Colonic mucosa (tissue), 4 donors: Measurements from ENCODE around the gene SLC27A1. TPM values are rescaled to one million over a fixed set of nuclear protein-coding genes. Genes with fewer than 3 reads are reported as not detected.
A peak's percentile ranks its signal among the peaks of the same experiment; 100 is the strongest.

Experiments
- DNase-seq: peaks from one replicate; pipeline ENCODE4 v3.0.0-alpha.2; 2020
- H3K27ac ChIP-seq: fragments of 200-600 bp; one replicate; pipeline ENCODE4 v1.8.0; 2021
- H3K27me3 ChIP-seq: fragments of 200-600 bp; one replicate; pipeline ENCODE4 v1.8.0; 2021
- H3K36me3 ChIP-seq: fragments of 200-600 bp; one replicate; pipeline ENCODE4 v1.8.0; 2021
- H3K4me1 ChIP-seq: fragments of 200-600 bp; one replicate; pipeline ENCODE4 v1.8.0; 2021; ENCODE audit warnings: mild to moderate bottlenecking
- H3K4me3 ChIP-seq: fragments of 200-600 bp; one replicate; pipeline ENCODE4 v1.8.0; 2021
- H3K9ac ChIP-seq, 2 donors: one replicate each; pipeline ENCODE4 v1.7.0; 2013; ENCODE audit warnings: control low read depth in 2 of 2, low read depth in 2 of 2, low read length in 2 of 2
- H3K9me3 ChIP-seq: fragments of 200-600 bp; one replicate; pipeline ENCODE4 v1.8.0; 2021
- intact Hi-C: fragments of 100-400 bp; cut with DNase I; formaldehyde crosslinking; loops from one replicate; pipeline ENCODE4 v1.14.1; 2022
- total RNA-seq, 2 donors: library from RNA; stranded (reverse); fragmentation: NEBNext Ultra II Directional in 1 of 2; extraction: Animal tissue kit (Norgen Biotek cat#: 25700) in 1 of 2; gene quantifications; one replicate each; pipeline ENCODE4 v1.2.1, GENCODE V29; 2021
- TF ChIP-seq, protein P1 (sequence below): fragments of 200-600 bp; IDR thresholded peaks from one replicate; pipeline ENCODE4 v1.8.0; 2022; ENCODE audit warnings: antibody characterized with exemption, mild to moderate bottlenecking
- donor health status: healthy.
- donor health status: DM: no; HTN: no; CAD: no.
- donor health status: DM: no; HTN: no; CAD: no.

Gene SLC27A1
- total RNA-seq, 2 donors from 2014 or later = 4.2 to 5.1 TPM

DNA sequence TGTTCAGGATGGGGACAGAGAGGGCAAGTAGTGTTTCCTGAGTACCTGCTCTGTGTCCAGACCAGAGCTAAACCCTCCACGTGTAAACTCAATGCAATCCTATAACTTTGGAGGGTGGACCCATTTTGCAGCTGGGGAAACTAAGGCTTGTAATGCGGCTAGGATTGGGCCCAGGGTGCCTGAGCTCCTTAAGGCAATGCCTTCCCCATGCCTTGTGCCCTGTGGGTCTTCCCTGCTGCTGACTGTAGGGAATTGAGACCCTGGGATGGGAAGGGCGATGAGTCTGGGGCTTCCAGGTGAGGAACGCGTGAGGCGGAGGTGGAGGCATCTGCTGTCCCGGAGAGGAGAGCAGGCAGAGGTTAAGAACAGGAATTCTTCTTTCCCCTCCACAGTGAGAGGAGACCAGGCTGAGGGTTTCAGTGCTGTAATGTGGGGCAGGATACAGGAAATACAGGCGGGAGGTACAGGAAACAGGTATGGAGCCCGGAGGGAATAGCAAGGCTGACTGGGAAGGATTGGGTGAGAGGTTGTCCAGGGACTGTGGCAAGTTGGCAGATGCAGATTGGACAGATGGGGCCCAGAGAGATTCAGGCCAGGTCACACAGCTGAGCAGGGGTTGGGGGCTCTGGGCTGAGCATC is 19.2 kb downstream of the SLC27A1 start:
- Histone ChIP-seq H3K27ac (no peak overlapping the region), H3K4me3 (no peak overlapping the region), H3K27me3 (no peaks in the 10 kb centered on the region), H3K9me3 (no peaks in the 10 kb centered on the region), H3K4me1 (peaks cover 4% of the 10 kb centered on the region), H3K9ac (no peak overlapping the region), H3K36me3 (no peaks in the 10 kb centered on the region)
- intact Hi-C loops = no loop called here
- no peak for DNase-seq
- TF ChIP-seq, protein P1, sequence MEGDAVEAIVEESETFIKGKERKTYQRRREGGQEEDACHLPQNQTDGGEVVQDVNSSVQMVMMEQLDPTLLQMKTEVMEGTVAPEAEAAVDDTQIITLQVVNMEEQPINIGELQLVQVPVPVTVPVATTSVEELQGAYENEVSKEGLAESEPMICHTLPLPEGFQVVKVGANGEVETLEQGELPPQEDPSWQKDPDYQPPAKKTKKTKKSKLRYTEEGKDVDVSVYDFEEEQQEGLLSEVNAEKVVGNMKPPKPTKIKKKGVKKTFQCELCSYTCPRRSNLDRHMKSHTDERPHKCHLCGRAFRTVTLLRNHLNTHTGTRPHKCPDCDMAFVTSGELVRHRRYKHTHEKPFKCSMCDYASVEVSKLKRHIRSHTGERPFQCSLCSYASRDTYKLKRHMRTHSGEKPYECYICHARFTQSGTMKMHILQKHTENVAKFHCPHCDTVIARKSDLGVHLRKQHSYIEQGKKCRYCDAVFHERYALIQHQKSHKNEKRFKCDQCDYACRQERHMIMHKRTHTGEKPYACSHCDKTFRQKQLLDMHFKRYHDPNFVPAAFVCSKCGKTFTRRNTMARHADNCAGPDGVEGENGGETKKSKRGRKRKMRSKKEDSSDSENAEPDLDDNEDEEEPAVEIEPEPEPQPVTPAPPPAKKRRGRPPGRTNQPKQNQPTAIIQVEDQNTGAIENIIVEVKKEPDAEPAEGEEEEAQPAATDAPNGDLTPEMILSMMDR = no peak

DNA sequence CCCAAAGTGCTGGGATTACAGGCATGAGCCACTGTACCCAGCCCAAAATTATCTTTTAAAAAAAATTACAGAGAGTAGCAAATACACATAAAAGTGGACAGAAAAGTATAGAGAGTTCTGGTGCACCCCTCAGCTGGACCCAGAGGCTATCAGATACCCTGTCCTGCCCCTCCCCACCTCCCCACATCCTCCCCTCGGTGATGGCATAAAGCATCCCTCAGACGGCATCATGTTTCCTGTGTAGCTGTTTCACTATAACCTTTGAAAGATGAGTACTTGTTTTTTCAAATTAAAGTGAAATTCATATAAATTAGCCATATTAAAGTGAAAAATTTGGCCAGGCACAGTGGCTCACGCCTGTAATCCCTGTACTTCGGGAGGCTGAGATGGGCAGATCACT is 20.1 kb downstream of the SLC27A1 start:
- Histone ChIP-seq H3K36me3 (no peaks in the 10 kb centered on the region), H3K9ac (no peak overlapping the region), H3K4me1 (peaks cover 4% of the 10 kb centered on the region), H3K9me3 (no peaks in the 10 kb centered on the region), H3K27me3 (no peaks in the 10 kb centered on the region), H3K4me3 (no peak overlapping the region), H3K27ac (no peak overlapping the region)
- intact Hi-C loops = no loop called here
- DNase-seq = no peak
- TF ChIP-seq, protein P1 = no peak

DNA sequence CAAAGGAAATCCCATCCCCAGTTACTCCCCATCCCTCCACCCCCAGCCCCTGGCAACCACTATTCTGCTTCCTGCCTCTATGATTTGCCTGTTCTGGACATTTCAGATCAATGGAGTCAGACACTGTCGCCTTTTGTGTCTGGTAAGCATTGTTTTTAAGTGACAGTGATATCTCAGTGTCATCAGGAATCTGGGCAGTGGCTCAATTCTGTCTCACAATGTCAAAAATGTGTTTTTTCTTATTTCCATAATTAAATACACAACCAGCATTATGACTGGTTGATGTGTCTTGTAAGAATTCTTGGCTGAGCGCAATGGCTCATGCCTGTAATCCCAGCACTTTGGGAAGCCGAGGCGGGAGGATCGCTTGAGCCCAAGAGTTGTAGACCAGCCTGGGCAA is 21.0 kb downstream of the SLC27A1 start:
- H3K9me3 ChIP-seq = no peaks in the 10 kb centered on the region
- H3K4me1 ChIP-seq = peaks cover 4% of the 10 kb centered on the region
- TF ChIP-seq, protein P1 = no peak
- no peaks in the 10 kb centered on the region for H3K27me3 ChIP-seq
- no peak overlapping the region for H3K4me3 ChIP-seq
- H3K36me3 ChIP-seq = no peaks in the 10 kb centered on the region
- intact Hi-C loops = no loop called here
- no peak overlapping the region for H3K27ac ChIP-seq
- H3K9ac ChIP-seq = no peak overlapping the region
- no peak for DNase-seq

DNA sequence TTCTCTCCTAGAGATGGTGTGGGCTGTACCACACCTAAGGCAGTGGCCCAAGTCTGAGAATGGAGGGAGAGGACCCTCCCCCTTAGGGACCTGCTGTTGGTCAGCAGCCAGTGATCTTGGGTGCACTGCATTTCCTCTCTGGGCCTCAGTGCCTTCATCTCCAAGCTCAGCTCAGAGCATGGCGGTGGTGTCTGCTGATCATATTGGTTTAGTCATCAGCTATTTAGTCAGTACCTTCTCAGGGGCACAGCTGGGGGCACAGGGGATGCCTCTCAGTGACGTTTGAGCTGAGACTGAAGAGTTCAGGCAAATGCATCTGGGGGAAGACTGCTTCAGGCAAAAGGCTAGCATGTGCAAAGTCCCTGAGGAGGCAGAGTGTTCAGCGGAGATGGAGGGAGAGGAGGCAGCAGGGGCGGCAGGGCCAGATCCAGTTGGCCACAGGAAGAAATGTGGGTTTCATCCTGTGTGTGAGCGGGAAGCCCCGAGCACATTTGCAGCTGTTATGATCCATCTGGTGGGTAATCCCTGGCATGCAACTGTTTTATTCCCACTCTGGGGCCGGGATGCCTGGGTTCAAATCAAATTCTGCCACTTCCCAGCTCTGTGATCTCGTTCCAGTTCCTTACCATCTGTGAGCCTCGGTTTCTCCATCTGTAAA is 25.4 kb downstream of the SLC27A1 start:
- H3K27me3 ChIP-seq = no peaks in the 10 kb centered on the region
- H3K27ac ChIP-seq = no peak overlapping the region
- H3K36me3 ChIP-seq = no peaks in the 10 kb centered on the region
- no peak for DNase-seq
- no peak overlapping the region for H3K9ac ChIP-seq
- no peaks in the 10 kb centered on the region for H3K4me1 ChIP-seq
- intact Hi-C loops = no loop called here
- TF ChIP-seq, protein P1 = no peak
- H3K9me3 ChIP-seq = no peaks in the 10 kb centered on the region
- H3K4me3 ChIP-seq = no peak overlapping the region

DNA sequence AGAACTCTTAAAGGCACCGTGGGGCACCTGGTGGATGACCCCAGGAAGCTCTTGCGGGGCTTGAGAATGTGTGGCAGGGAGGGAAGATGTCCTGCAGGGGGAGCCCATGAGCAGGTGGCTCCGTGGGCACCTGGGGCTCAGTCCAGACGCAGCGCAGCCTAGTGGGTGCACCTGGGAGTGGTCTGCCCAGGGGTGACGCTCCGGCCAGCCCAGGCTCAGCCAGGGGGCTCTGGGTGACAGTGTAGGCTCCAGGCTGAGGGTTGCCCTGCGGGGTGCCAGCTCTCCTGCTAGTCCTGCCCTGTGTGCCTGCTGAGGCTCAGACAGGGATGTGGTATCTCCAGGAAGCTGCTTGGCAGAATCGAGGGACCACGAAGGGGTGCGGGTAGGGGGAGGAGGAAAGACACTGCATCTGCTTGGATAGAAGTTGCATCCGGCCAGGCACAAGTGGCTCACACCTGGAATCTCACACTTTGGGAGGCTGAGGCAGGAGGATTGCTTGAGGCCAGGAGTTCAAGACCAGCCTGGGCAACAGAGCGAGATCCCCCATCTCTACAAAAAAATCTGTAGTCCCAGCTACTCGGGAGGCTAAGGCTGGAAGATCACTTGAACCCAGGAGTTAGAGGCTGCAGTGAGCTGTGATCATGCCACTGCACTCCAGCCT is 26.1 kb downstream of the SLC27A1 start:
- H3K27me3 ChIP-seq = no peaks in the 10 kb centered on the region
- no peaks in the 10 kb centered on the region for H3K36me3 ChIP-seq
- no peaks in the 10 kb centered on the region for H3K9me3 ChIP-seq
- H3K4me1 ChIP-seq = no peaks in the 10 kb centered on the region
- intact Hi-C loops = no loop called here
- H3K27ac ChIP-seq = no peak overlapping the region
- H3K4me3 ChIP-seq = no peak overlapping the region
- TF ChIP-seq, protein P1 = peak; percentile 94
- peak; percentile 82 for DNase-seq
- H3K9ac ChIP-seq = no peak overlapping the region
